ENCODE data around the gene VENTX. TPM values are rescaled to one million over a fixed set of nuclear protein-coding genes. Genes with fewer than 3 reads are reported as not detected.
"Not testable (repeated sequence)": the region's sequence is repeated elsewhere in the genome, so short reads cannot be mapped to it uniquely, and the experiment has no call there.

Gene VENTX
- total and polyA plus RNA-seq, 4 donors = 0.06 to 0.24 (median 0.14) TPM; not detected in 1

DNA sequence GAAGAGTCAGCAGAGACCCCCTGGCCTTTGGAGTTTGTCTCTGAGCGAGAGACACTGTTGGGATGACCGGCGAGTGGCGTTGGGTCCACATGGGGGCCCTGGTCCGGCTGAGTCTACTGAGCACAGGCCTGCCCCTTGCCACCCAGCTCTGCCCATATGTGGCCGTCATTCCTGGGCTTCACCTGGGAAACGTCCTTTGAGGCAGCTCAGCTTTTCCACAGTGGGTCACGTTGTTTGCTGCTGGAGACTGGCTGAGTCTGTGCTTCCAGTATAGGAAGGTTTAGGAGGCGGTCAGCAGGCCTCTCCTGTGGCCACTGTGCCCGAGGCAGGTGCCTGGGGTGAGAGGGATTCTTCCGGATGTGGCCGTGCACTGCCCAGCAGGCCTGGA lies 21.9 kb downstream of the VENTX start:
- H3K9me3 ChIP-seq (ENCODE audit: control insufficient read depth, insufficient read depth, low read length) = no peaks in the 10 kb centered on the region
- WGBS (ENCODE audit: insufficient coverage) = 42% methylated on average over 12 of the region's 12 CpGs
- H3K27me3 ChIP-seq (ENCODE audit: control insufficient read depth, insufficient read depth, low read length) = peaks cover 12% of the 10 kb centered on the region
- no peak overlapping the region for H3K27ac ChIP-seq (ENCODE audit: low read depth, low read length)
- H3K4me3 ChIP-seq (ENCODE audit: low read depth, low read length) = no peak overlapping the region
- peaks cover 55% of the 10 kb centered on the region for H3K4me1 ChIP-seq (ENCODE audit: control insufficient read depth, insufficient read depth, low read length)
- peaks cover 4% of the 10 kb centered on the region for H3K36me3 ChIP-seq (ENCODE audit: control insufficient read depth, insufficient read depth, low read length)
- DNase-seq (ENCODE audit: low read depth in 4 of 6, low spot score in 6 of 6) = no peak

DNA sequence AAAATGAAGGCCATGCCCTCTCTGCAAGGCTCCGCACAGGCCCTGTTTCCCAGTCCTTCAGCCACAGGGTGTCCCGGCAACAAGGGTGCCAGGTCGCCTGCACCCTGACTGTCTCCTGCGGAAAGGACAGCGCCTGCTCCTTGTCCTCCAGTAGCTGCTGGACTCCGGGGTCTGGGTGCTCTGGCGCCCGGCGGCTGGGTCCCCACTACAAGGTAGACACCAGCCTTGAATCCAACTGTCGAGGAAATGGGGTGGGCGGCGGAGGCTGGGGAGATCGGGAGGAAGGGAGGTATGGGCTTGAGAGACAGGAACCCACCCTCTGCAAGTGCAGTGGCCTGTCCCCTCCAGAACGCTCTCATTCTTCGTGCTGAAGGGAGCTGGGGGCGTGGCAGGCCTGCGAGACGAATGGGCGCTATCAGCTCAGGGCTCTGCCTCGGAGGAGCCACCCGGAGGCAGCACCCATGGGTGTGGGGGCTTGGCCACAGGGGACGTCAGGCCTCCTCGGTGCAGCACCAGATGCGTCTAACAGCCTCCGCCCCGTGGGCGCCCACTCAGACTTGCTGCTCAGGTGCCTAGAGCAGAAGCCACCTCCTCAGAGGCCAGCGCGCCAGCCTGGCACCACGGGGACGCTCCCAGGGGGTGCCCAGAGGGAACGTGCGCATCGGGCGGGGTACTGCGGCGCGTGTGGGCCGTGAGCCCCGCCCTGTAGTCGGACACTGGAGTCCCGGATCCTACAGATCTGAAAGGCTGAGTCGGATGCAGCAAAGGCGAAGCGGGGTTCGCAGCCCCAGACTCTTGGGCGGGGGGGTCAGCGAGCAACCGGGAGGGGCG lies 23.5 kb downstream of the VENTX start:
- no peaks in the 10 kb centered on the region for H3K9me3 ChIP-seq (ENCODE audit: control insufficient read depth, insufficient read depth, low read length)
- DNase-seq (ENCODE audit: low read depth in 4 of 6, low spot score in 6 of 6) = peak in 2 of 6 donors; percentile 49 to 63
- peaks cover 55% of the 10 kb centered on the region for H3K4me1 ChIP-seq (ENCODE audit: control insufficient read depth, insufficient read depth, low read length)
- H3K27me3 ChIP-seq (ENCODE audit: control insufficient read depth, insufficient read depth, low read length) = peaks cover 12% of the 10 kb centered on the region
- peak overlapping the region; percentile 20 for H3K4me3 ChIP-seq (ENCODE audit: low read depth, low read length)
- no peak overlapping the region for H3K27ac ChIP-seq (ENCODE audit: low read depth, low read length)
- 26% methylated on average over 45 of the region's 50 CpGs for WGBS (ENCODE audit: insufficient coverage)
- H3K36me3 ChIP-seq (ENCODE audit: control insufficient read depth, insufficient read depth, low read length) = peaks cover 6% of the 10 kb centered on the region

DNA sequence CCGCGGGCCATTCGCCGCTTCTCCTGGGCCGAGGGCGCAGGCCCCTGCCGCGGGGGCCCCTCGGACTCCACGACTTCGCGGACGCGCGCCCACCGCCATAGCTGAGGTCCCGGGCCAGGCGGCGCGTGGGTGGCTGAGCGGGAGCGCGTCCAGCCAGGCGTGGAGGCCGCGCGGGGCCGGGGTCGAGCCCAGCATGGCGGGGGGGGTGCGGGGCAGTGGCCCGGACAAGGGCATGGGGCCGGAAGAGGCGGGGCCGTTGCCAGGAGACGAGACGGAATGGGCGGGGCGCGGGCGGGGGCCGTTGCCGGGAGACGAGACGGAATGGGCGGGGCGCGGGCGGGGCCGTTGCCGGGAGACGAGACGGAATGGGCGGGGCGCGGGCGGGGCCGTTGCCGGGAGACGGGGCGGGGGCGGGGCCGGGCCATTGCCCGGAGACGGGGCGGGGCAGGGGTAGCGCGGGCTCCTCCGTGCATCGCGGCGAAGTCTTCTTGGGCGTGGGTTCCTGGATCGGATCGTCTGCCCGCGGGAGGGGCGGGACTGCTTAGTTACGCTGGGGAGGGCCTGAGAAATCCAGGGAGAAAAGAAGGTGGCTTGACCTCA lies 24.2 kb downstream of the VENTX start:
- Histone ChIP-seq H3K4me1 (ENCODE audit: control insufficient read depth, insufficient read depth, low read length) (peaks cover 55% of the 10 kb centered on the region), H3K27me3 (ENCODE audit: control insufficient read depth, insufficient read depth, low read length) (peaks cover 12% of the 10 kb centered on the region), H3K27ac (ENCODE audit: low read depth, low read length) (no peak overlapping the region), H3K36me3 (ENCODE audit: control insufficient read depth, insufficient read depth, low read length) (peaks cover 13% of the 10 kb centered on the region), H3K4me3 (ENCODE audit: low read depth, low read length) (peak overlapping the region; percentile 36), H3K9me3 (ENCODE audit: control insufficient read depth, insufficient read depth, low read length) (no peaks in the 10 kb centered on the region)
- under 1% methylated on average over 58 of the region's 79 CpGs for WGBS (ENCODE audit: insufficient coverage)
- DNase-seq (ENCODE audit: low read depth in 4 of 6, low spot score in 6 of 6) = peak in 4 of 6 donors; percentile 38 to 85 (median 64)

DNA sequence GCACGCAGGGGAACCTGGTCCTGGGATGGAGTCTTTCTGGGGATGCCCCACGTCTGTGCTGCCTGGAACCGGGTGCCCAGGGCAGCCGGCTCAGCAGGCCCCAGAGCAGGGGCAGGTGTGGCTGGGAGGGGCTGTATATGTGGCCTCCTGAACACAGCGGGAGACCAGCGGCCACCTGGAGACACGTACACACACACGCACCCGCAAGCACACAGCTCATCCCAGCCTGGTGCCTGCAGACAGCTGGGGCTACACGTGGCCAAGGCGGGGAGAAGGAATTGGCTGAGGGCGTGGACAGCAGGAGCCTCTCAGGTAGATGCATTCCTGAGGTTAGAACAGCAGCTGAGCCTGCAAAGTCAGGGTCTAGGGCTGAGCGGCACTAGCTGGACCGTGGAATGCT lies 25.0 kb downstream of the VENTX start:
- 75% methylated on average over 14 of the region's 14 CpGs for WGBS (ENCODE audit: insufficient coverage)
- Histone ChIP-seq H3K36me3 (ENCODE audit: control insufficient read depth, insufficient read depth, low read length) (peaks cover 22% of the 10 kb centered on the region), H3K27ac (ENCODE audit: low read depth, low read length) (no peak overlapping the region), H3K27me3 (ENCODE audit: control insufficient read depth, insufficient read depth, low read length) (peaks cover 5% of the 10 kb centered on the region), H3K4me3 (ENCODE audit: low read depth, low read length) (peak overlapping the region; percentile 36), H3K9me3 (ENCODE audit: control insufficient read depth, insufficient read depth, low read length) (no peaks in the 10 kb centered on the region), H3K4me1 (ENCODE audit: control insufficient read depth, insufficient read depth, low read length) (peaks cover 50% of the 10 kb centered on the region)
- DNase-seq (ENCODE audit: low read depth in 4 of 6, low spot score in 6 of 6) = peak in 1 of 6 donors; percentile 42

DNA sequence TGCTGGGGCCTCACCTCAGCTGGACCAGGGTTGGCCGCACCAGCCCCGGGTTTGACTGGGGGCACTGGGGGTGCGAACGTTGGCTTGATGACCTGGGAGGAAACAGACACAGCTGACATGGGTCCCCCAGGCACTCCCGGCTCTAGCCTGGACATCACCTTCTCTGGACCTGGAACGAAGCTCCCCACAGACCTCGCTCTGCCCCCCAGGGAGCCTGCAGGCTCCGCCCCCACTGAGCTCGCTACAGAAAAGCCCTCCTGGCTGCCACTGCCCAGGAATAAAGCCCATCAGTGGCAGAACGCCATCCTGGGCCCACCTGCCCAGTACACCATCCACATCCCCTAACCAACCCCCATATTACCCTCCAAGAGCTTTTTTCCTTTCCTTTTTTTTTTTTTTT lies 26.0 kb downstream of the VENTX start:
- DNase-seq (ENCODE audit: low read depth in 4 of 6, low spot score in 6 of 6) = no peak
- 78% methylated on average over 10 of the region's 10 CpGs for WGBS (ENCODE audit: insufficient coverage)
- peaks cover 40% of the 10 kb centered on the region for H3K4me1 ChIP-seq (ENCODE audit: control insufficient read depth, insufficient read depth, low read length)

DNA sequence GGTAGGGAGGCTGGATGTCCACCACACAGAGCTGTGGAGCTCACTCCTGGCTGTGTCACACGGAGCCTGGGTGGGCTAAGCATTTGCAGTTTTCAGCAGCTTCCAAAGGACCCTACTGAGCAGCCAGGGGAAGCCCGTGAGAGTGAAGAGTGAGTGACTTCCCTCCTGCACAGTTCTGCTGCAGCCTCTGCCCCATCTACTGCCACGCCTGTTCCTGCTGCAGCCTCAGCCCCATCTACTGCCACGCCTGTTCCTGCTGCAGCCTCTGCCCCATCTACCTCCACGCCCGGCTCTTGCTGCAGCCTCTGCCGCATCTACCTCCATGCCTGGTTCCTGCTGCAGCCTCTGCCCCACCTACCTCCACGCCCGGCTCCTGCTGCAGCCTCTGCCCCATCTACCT lies 26.8 kb downstream of the VENTX start:
- H3K9me3 ChIP-seq (ENCODE audit: control insufficient read depth, insufficient read depth, low read length) = no peaks in the 10 kb centered on the region
- H3K36me3 ChIP-seq (ENCODE audit: control insufficient read depth, insufficient read depth, low read length) = peaks cover 40% of the 10 kb centered on the region
- WGBS (ENCODE audit: insufficient coverage) = 87% methylated on average over 9 of the region's 9 CpGs
- no peak for DNase-seq (ENCODE audit: low read depth in 4 of 6, low spot score in 6 of 6)
- no peak overlapping the region for H3K27ac ChIP-seq (ENCODE audit: low read depth, low read length)
- no peak overlapping the region for H3K4me3 ChIP-seq (ENCODE audit: low read depth, low read length)
- H3K4me1 ChIP-seq (ENCODE audit: control insufficient read depth, insufficient read depth, low read length) = peaks cover 32% of the 10 kb centered on the region
- H3K27me3 ChIP-seq (ENCODE audit: control insufficient read depth, insufficient read depth, low read length) = no peaks in the 10 kb centered on the region

More for the DNA sequence above, 26.0 kb downstream of the VENTX start:
- Histone ChIP-seq H3K9me3 (ENCODE audit: control insufficient read depth, insufficient read depth, low read length) (no peaks in the 10 kb centered on the region), H3K27me3 (ENCODE audit: control insufficient read depth, insufficient read depth, low read length) (no peaks in the 10 kb centered on the region), H3K27ac (ENCODE audit: low read depth, low read length) (no peak overlapping the region), H3K36me3 (ENCODE audit: control insufficient read depth, insufficient read depth, low read length) (peaks cover 32% of the 10 kb centered on the region), H3K4me3 (ENCODE audit: low read depth, low read length) (no peak overlapping the region)

DNA sequence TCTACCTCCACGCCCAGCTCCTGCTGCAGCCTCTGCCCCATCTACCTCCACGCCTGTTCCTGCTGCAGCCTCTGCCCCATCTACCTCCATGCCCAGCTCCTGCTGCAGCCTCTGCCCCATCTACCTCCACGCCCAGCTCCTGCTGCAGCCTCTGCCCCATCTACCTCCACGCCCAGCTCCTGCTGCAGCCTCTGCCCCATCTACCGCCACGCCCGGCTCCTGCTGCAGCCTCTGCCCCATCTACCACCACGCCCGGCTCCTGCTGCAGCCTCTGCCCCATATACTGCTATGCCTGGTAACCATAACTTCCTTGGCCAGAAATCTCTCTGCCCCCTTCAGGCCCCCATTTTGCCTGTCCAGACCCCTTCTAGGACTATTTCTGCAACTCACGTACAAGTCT lies 27.4 kb downstream of the VENTX start:
- not testable (repeated sequence) for H3K9me3 ChIP-seq (ENCODE audit: control insufficient read depth, insufficient read depth, low read length); H3K27ac ChIP-seq (ENCODE audit: low read depth, low read length)

DNA sequence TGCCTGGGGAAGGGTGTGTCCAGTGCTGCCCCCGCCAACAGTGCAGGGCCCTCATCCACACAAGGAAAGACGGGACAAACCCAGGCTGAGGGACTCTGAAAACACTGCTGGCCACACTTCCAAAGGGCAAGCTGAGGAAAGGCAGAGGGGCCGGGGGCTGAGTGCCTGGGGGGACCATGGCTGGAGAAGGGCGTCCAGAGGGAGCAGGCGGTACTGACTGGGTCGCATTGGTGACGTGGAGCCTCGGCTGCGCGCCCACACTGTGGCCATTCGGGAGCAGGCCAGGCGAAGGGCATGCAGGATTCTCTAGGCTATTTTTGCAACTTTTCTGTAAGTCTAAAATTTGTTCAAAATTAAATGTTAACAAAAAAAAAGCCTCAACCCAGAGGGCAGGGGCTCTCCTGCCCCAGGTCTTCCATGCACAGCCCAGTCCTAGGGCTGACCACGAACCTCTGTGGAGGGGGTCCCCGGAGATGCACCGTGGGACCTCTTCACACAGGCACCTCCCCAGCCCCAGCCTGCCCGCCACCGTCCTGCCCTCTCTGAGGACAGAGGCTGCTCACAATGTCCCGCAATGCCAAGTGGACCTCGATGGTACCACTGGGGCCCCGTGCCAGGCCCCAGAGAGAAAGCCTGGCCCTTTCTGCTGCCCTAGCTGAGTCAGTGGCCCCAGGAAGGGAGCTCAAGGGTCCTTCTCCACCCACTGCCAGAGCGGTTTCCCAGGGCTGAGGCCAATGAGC lies 28.6 kb downstream of the VENTX start:
- 91% methylated on average over 16 of the region's 21 CpGs for WGBS (ENCODE audit: insufficient coverage)
- Histone ChIP-seq H3K27me3 (ENCODE audit: control insufficient read depth, insufficient read depth, low read length) (no peaks in the 10 kb centered on the region), H3K4me1 (ENCODE audit: control insufficient read depth, insufficient read depth, low read length) (peaks cover 15% of the 10 kb centered on the region), H3K36me3 (ENCODE audit: control insufficient read depth, insufficient read depth, low read length) (peaks cover 57% of the 10 kb centered on the region), H3K4me3 (ENCODE audit: low read depth, low read length) (no peak overlapping the region), H3K9me3 (ENCODE audit: control insufficient read depth, insufficient read depth, low read length) (no peaks in the 10 kb centered on the region), H3K27ac (ENCODE audit: low read depth, low read length) (no peak overlapping the region)
- DNase-seq (ENCODE audit: low read depth in 4 of 6, low spot score in 6 of 6) = no peak

More for the DNA sequence above, 27.4 kb downstream of the VENTX start:
- Histone ChIP-seq H3K36me3 (ENCODE audit: control insufficient read depth, insufficient read depth, low read length) (peaks cover 46% of the 10 kb centered on the region), H3K4me1 (ENCODE audit: control insufficient read depth, insufficient read depth, low read length) (peaks cover 27% of the 10 kb centered on the region)
- H3K27me3 ChIP-seq (ENCODE audit: control insufficient read depth, insufficient read depth, low read length); H3K4me3 ChIP-seq (ENCODE audit: low read depth, low read length); DNase-seq (ENCODE audit: low read depth in 4 of 6, low spot score in 6 of 6): not testable (repeated sequence)
- WGBS (ENCODE audit: insufficient coverage) = 86% methylated on average over 8 of the region's 10 CpGs

DNA sequence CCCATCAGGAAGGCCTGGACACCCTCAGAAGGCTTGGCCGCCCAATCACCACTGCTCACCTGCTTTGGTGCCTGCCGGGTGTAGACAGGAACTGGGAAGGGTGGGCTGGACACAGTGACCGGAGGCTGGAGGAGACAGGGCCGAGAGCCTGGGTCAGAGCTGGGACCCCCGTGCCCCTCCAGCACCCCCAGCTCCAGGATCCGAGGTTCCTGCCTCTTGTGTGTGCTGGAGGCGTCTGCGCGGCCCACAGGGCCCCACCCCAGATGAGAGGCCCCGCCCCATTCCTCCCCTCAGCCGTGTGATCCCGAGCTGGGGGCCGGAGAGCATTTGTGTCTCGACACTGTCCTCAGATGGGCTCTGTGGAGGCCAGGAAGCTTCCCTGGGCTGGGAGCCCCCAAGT lies 29.6 kb downstream of the VENTX start:
- no peak for DNase-seq (ENCODE audit: low read depth in 4 of 6, low spot score in 6 of 6)
- peaks cover 66% of the 10 kb centered on the region for H3K36me3 ChIP-seq (ENCODE audit: control insufficient read depth, insufficient read depth, low read length)
- H3K9me3 ChIP-seq (ENCODE audit: control insufficient read depth, insufficient read depth, low read length) = no peaks in the 10 kb centered on the region
- 65% methylated on average over 12 of the region's 14 CpGs for WGBS (ENCODE audit: insufficient coverage)
- no peaks in the 10 kb centered on the region for H3K27me3 ChIP-seq (ENCODE audit: control insufficient read depth, insufficient read depth, low read length)
- H3K4me1 ChIP-seq (ENCODE audit: control insufficient read depth, insufficient read depth, low read length) = peaks cover 8% of the 10 kb centered on the region
- no peak overlapping the region for H3K4me3 ChIP-seq (ENCODE audit: low read depth, low read length)
- H3K27ac ChIP-seq (ENCODE audit: low read depth, low read length) = no peak overlapping the region

Data from spinal cord (tissue), 10 donors.